Vagina (tissue), 2 donors: ENCODE measurements around the gene TPX2. TPM values are rescaled to one million over a fixed set of nuclear protein-coding genes. Genes with fewer than 3 reads are reported as not detected.
"Not testable (repeated sequence)": the region's sequence is repeated elsewhere in the genome, so short reads cannot be mapped to it uniquely, and the experiment has no call there.

Source experiments
- DNase-seq, 2 donors: peaks; one replicate each; pipeline ENCODE4 v3.0.0-alpha.2; 2017; ENCODE audit errors: extremely low spot score in 2 of 2
- H3K27ac ChIP-seq: fragments of 200-600 bp; sonication (generic); one replicate; pipeline ENCODE4 v1.5.1; 2019
- H3K27me3 ChIP-seq: fragments of 200-600 bp; sonication (generic); one replicate; pipeline ENCODE4 v1.5.1; 2019
- H3K36me3 ChIP-seq, 2 donors: fragments of 200-600 bp; sonication (generic); one replicate each; pipeline ENCODE4 v1.5.1; 2017 to 2019
- H3K4me1 ChIP-seq: fragments of 200-600 bp; sonication (generic); one replicate; pipeline ENCODE4 v1.5.1; 2019
- H3K4me3 ChIP-seq, 2 donors: fragments of 200-600 bp; sonication (generic); 1 replicate in 1 of 2; 2 replicates in 1 of 2; pipeline ENCODE4 v1.5.1; 2016 to 2019
- H3K9me3 ChIP-seq: fragments of 200-600 bp; sonication (generic); one replicate; pipeline ENCODE4 v1.5.1; 2019
- CTCF ChIP-seq, 3 experiments: fragments of 450-650 bp in 2 of 3; fragments of 200-600 bp in 1 of 3; sonication (generic) in 1 of 3; IDR thresholded peaks; one replicate each; pipeline ENCODE4 v1.5.1; 2017 to 2019; ENCODE audit warnings: antibody characterized with exemption in 3 of 3, mild to moderate bottlenecking in 2 of 3, moderate library complexity in 2 of 3
- POLR2A ChIP-seq, 2 donors: fragments of 450-650 bp; IDR thresholded peaks; one replicate each; pipeline ENCODE4 v1.6.1; 2017; ENCODE audit warnings: antibody characterized with exemption in 2 of 2, mild to moderate bottlenecking in 2 of 2, moderate library complexity in 2 of 2
- POLR2AphosphoS5 ChIP-seq, 2 donors: sonication (generic); formaldehyde crosslinking; IDR thresholded peaks; one replicate each; pipeline ENCODE4 v1.9.0; 2017; ENCODE audit warnings: antibody characterized with exemption in 2 of 2, mild to moderate bottlenecking in 2 of 2, low read depth in 1 of 2; ENCODE audit not compliant: insufficient read depth in 1 of 2
- intact Hi-C: fragments of 100-400 bp; cut with DNase I; formaldehyde crosslinking; loops from one replicate; pipeline ENCODE4 v1.15.1; 2023
- total RNA-seq: library from RNA; depleted of rRNA; stranded (reverse); fragments of >200 nt; gene quantifications from one replicate; pipeline ENCODE4 v1.2.3, GENCODE V29; 2016

TPX2 gene
- total RNA-seq, 1 donor from 2014 or later, result 6.1 TPM

- intact Hi-C loops, result loop anchor here (10.0 kb wide), 1 partner anchor 211 kb away; no protein-coding TSS in a partner anchor
- no peak overlapping the region for H3K4me3 ChIP-seq
Observed at GRCh38 chr20:31824125-31824485, 85.0 kb downstream of the TPX2 start.

GRCh38 chr20:31824554-31825313, 85.6 kb downstream of the TPX2 start:
- intact Hi-C loops, result loop anchor here (10.0 kb wide), 1 partner anchor 210 kb away; no protein-coding TSS in a partner anchor
- Histone ChIP-seq H3K4me1 (peaks cover 13% of the 10 kb centered on the region), H3K4me3 (no peak overlapping the region), H3K27ac (no peak overlapping the region), H3K27me3 (no peaks in the 10 kb centered on the region), H3K9me3 (no peaks in the 10 kb centered on the region), H3K36me3 (no peaks in the 10 kb centered on the region)
- DNase-seq, result no peak
- TF ChIP-seq POLR2AphosphoS5 (IDR thresholded peaks at IDR 0.05; ENCODE audit: insufficient read depth in 1 of 2, low read depth in 1 of 2), result no peak
- no peak for TF ChIP-seq POLR2A (IDR thresholded peaks at IDR 0.05)
- TF ChIP-seq CTCF (IDR thresholded peaks at IDR 0.05), result no peak

More at GRCh38 chr20:31824125-31824485, 85.0 kb downstream of the TPX2 start:
- Histone ChIP-seq H3K36me3 (no peaks in the 10 kb centered on the region), H3K27me3 (no peaks in the 10 kb centered on the region), H3K9me3 (no peaks in the 10 kb centered on the region), H3K4me1 (peaks cover 13% of the 10 kb centered on the region), H3K27ac (no peak overlapping the region)
- no peak for DNase-seq
- no peak for TF ChIP-seq POLR2A (IDR thresholded peaks at IDR 0.05)
- TF ChIP-seq POLR2AphosphoS5 (IDR thresholded peaks at IDR 0.05; ENCODE audit: insufficient read depth in 1 of 2, low read depth in 1 of 2), result no peak
- no peak for TF ChIP-seq CTCF (IDR thresholded peaks at IDR 0.05)

DNA sequence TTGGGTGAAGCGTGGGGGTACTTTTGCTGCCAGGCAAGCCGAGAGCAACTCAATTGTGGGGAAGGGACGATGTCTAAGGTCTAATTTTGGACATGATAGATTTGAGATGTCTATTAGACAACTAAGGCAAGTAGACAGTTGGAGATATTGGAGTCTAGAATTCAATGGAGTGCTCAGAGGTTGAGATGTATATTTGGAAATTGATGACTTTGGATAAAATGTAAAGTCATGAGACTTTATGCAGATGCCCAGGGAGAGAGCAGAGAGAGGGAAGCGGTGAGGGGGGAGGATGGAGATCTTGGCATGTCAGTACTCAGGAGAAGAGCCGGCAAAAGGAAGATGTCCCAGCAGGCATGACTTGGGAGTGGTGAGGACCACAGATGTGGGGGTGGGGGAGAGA, 87.0 kb downstream of the TPX2 start:
- Histone ChIP-seq H3K27me3 (no peaks in the 10 kb centered on the region), H3K36me3 (no peaks in the 10 kb centered on the region), H3K4me1 (peaks cover 13% of the 10 kb centered on the region), H3K27ac (no peak overlapping the region), H3K4me3 (no peak overlapping the region), H3K9me3 (no peaks in the 10 kb centered on the region)
- DNase-seq, result no peak
- intact Hi-C loops, result loop anchor here (10.0 kb wide), 1 partner anchor 209 kb away; no protein-coding TSS in a partner anchor
- TF ChIP-seq POLR2AphosphoS5 (IDR thresholded peaks at IDR 0.05; ENCODE audit: insufficient read depth in 1 of 2, low read depth in 1 of 2) (no peak), POLR2A (IDR thresholded peaks at IDR 0.05) (no peak), CTCF (IDR thresholded peaks at IDR 0.05) (no peak)

DNA sequence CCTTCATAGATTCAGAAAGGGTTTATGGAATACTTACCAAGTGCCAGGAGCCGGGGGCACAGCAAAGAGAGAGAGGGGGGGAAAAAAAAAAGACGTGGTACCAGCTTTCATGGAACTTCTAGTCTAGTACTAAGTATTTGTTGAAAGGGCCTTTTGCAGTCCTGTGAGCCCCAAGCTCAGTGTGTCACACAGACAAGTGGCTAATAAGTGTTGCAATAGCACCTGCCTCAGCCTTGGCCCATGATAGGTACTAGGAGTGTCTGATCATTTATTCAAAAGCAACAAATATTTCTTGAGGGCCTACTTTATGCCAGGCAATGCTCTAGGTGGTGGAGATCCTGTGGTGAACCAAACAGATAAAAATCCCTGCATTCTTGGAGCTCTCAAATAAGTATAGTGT, 88.0 kb downstream of the TPX2 start:
- Histone ChIP-seq H3K27me3 (no peaks in the 10 kb centered on the region), H3K27ac (no peak overlapping the region), H3K9me3 (no peaks in the 10 kb centered on the region), H3K4me3 (no peak overlapping the region), H3K4me1 (peaks cover 13% of the 10 kb centered on the region), H3K36me3 (no peaks in the 10 kb centered on the region)
- DNase-seq, result no peak
- TF ChIP-seq POLR2A (IDR thresholded peaks at IDR 0.05) (no peak), POLR2AphosphoS5 (IDR thresholded peaks at IDR 0.05; ENCODE audit: insufficient read depth in 1 of 2, low read depth in 1 of 2) (no peak), CTCF (IDR thresholded peaks at IDR 0.05) (no peak)
- intact Hi-C loops, result loop anchor here (10.0 kb wide), 1 partner anchor 208 kb away; no protein-coding TSS in a partner anchor

DNA sequence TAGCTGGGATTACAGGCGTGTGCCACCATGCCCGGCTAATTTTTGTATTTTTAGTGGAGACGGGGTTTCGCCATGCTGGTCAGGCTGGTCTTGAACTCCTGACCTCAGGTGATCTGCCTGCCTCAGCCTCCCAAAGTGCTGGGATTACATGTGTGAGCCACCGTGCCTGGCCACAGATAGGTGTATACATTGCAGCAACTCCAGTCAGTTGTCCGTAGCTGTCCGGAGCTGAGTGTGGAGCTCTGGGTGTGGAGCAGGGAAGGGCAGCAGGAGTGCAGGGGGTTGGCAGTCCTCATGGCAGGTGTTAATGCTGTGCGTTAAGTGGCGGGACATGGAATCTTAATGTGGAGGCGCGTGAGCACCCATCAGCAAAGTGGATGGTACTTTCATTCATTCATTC, 88.9 kb downstream of the TPX2 start:
- not testable (repeated sequence) for H3K9me3 ChIP-seq, H3K4me1 ChIP-seq, H3K27me3 ChIP-seq, DNase-seq, H3K27ac ChIP-seq, H3K36me3 ChIP-seq, H3K4me3 ChIP-seq
- intact Hi-C loops, result loop anchor here (10.0 kb wide), 1 partner anchor 207 kb away; no protein-coding TSS in a partner anchor
